Type B pancreatic cell (in vitro differentiated cells): ENCODE data around the gene ZDHHC14. TPM values are rescaled to one million over a fixed set of nuclear protein-coding genes. Genes with fewer than 3 reads are reported as not detected.

Experiments used
- DNase-seq: peaks from one replicate; pipeline ENCODE4 v3.0.0; 2021; ENCODE audit warnings: mixed read lengths; ENCODE audit not compliant: unreplicated experiment; ENCODE audit errors: extremely low spot score
- H3K27ac Mint-ChIP-seq: 2 replicates; pipeline ENCODE4 v1.8.0; 2021; ENCODE audit warnings: mild to moderate bottlenecking, mixed read lengths
- H3K27me3 Mint-ChIP-seq: 2 replicates; pipeline ENCODE4 v1.8.0; 2021; ENCODE audit warnings: mixed read lengths
- H3K36me3 Mint-ChIP-seq: 2 replicates; pipeline ENCODE4 v1.8.0; 2021; ENCODE audit warnings: mixed read lengths
- H3K4me1 Mint-ChIP-seq: one replicate; pipeline ENCODE4 v1.8.0; 2021; ENCODE audit warnings: mixed read lengths; ENCODE audit not compliant: unreplicated experiment
- H3K4me3 Mint-ChIP-seq: 2 replicates; pipeline ENCODE4 v1.8.0; 2021; ENCODE audit warnings: mild to moderate bottlenecking, mixed read lengths
- H3K9me3 Mint-ChIP-seq: 2 replicates; pipeline ENCODE4 v1.8.0; 2021; ENCODE audit warnings: mixed read lengths
- total RNA-seq: library from RNA; stranded (reverse); gene quantifications from 2 replicates; pipeline ENCODE4 v1.2.1, GENCODE V29; 2021; ENCODE audit warnings: low replicate concordance
- TF ChIP-seq, protein P1 (sequence below): fragments of 200-600 bp; sonication (generic); conservative IDR thresholded peaks from 2 replicates; pipeline ENCODE4 v1.5.0; 2021; ENCODE audit warnings: antibody characterized with exemption, mild to moderate bottlenecking

ZDHHC14 gene
- total RNA-seq, 1 donor from 2014 or later = 11.1 TPM

DNA sequence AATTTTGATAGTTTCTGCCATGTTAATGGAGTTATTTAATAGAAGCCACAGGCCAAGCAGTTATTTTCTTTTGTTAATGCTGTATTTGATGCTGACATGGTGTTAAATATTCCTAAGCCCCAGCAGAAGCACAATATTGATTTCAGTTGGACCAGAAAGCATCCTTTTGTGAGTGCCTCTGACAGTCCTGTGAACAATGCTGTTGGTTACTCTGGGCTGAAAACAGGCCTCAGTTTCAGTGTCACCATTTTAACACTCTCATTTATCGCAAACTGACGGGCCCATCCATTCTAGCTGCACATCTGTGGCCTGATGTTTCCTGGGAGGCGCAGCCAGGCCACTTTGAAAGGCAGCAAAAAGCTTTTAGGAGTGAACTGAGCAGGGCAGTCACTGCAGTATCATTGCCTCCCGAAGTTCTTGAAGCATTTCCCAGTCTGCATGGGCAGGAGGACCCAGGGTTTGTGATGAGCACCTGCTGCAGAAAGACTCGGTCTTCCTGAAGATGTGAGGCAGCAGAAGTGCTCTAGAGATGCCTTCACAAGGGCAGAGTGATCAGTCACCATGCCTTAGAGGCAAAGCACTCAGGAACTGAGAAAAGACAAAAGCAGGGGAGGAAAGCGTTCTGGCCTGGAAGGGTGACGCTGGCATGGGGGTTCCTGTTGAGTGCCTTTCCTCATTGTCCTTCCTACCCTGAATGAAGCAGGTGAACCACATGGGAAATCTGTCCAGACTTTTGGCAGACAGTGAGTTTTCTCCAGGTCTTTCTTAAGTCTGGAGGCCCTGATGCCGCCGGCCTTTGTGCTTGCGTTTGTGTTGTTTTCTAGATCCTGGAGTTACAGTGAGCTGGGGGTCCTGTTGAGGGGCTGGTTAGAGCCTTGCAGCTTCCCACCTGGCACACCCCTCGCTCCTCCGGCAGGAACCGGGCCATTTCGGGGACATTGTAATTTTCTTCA lies 74.0 kb downstream of the ZDHHC14 start:
- Mint-ChIP-seq H3K4me1 (peaks cover 28% of the 10 kb centered on the region), H3K36me3 (no peaks in the 10 kb centered on the region), H3K9me3 (no peaks in the 10 kb centered on the region), H3K27me3 (peaks cover 5% of the 10 kb centered on the region), H3K4me3 (no peak overlapping the region), H3K27ac (peak overlapping the region; percentile 18)
- no peak for DNase-seq
- TF ChIP-seq, protein P1, sequence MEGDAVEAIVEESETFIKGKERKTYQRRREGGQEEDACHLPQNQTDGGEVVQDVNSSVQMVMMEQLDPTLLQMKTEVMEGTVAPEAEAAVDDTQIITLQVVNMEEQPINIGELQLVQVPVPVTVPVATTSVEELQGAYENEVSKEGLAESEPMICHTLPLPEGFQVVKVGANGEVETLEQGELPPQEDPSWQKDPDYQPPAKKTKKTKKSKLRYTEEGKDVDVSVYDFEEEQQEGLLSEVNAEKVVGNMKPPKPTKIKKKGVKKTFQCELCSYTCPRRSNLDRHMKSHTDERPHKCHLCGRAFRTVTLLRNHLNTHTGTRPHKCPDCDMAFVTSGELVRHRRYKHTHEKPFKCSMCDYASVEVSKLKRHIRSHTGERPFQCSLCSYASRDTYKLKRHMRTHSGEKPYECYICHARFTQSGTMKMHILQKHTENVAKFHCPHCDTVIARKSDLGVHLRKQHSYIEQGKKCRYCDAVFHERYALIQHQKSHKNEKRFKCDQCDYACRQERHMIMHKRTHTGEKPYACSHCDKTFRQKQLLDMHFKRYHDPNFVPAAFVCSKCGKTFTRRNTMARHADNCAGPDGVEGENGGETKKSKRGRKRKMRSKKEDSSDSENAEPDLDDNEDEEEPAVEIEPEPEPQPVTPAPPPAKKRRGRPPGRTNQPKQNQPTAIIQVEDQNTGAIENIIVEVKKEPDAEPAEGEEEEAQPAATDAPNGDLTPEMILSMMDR = no peak

DNA sequence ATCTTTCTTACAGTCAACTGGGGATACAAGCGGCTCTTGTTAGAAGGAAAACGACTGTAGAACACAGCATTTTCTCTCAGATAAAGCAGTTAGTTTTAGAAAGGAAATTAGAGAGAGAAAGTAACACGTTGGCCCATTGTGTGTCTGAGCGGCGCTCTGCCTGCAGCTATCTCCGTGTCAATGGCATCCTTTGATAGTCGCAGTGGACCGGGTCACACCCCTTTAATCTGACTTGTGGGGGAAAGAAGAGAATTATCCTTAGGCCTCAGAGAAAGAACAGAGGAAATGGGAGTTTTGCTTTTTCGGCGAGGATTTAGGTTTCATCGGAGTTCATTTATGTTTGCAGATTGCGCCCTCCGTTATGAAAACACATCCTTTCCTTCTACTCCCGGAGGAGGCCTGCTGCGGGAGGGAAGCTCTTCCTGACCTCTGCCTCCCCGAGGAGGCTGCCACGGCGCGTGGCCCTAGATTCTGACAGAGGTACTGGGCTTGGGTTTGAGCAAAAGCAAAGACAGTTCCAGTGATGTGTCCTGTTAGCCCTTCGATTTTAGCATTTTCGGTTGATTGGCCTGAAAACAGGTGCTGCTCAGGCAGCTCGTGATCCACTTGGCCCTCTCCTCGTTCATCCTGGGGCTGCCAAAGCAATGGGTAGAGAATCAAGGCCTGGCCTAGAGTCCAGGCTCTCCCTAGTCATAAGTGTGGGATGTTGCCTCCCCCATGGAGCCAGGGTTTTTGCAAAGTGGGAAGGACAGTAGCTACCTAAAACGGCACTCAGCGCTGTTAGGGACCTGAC lies 74.9 kb downstream of the ZDHHC14 start:
- H3K9me3 Mint-ChIP-seq = no peaks in the 10 kb centered on the region
- no peak for DNase-seq
- peak overlapping the region; percentile 8 for H3K4me3 Mint-ChIP-seq
- H3K4me1 Mint-ChIP-seq = peaks cover 33% of the 10 kb centered on the region
- H3K27me3 Mint-ChIP-seq = peaks cover 5% of the 10 kb centered on the region
- H3K36me3 Mint-ChIP-seq = no peaks in the 10 kb centered on the region
- TF ChIP-seq, protein P1 = no peak
- H3K27ac Mint-ChIP-seq = peak overlapping the region; percentile 6

DNA sequence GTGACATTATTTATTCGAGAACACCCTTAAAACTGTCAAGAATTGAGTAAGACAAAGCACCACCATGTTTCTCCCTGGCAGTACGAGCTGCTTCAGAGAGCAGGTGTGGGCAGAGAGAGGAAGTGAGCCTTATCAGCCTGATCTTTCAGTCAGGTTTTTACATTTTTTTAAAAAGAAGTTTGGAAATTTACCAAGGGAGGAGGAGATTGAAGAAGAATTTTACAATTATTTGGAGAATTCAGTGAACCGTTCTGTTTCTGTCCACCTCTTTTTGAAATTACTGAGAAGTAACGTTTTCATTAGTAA lies 75.5 kb downstream of the ZDHHC14 start:
- Mint-ChIP-seq H3K27me3 (peaks cover 5% of the 10 kb centered on the region), H3K9me3 (no peaks in the 10 kb centered on the region), H3K27ac (no peak overlapping the region), H3K4me3 (peak overlapping the region; percentile 8), H3K36me3 (no peaks in the 10 kb centered on the region), H3K4me1 (peaks cover 36% of the 10 kb centered on the region)
- TF ChIP-seq, protein P1 = no peak
- no peak for DNase-seq

DNA sequence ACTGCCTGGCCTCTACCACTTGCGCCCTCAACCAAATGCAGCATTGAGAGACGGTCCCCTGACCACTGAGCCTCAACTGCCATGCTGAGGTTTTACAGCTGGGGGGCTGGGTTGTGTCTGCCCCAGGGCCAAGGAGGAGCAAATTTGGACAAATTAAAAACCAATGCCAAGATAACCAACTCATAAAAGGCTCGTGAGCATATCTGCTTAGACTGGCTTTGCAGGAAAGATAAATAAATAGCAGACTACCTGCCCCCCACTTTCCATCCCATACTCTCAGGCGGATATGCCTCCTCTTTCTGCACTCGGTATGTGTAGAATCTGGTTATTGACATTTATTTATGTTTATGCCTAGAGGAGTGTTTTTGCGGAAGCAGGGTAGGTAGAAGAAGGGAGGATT lies 76.8 kb downstream of the ZDHHC14 start:
- H3K4me3 Mint-ChIP-seq = no peak overlapping the region
- no peaks in the 10 kb centered on the region for H3K9me3 Mint-ChIP-seq
- no peak overlapping the region for H3K27ac Mint-ChIP-seq
- H3K27me3 Mint-ChIP-seq = peaks cover 5% of the 10 kb centered on the region
- DNase-seq = no peak
- TF ChIP-seq, protein P1 = no peak
- H3K36me3 Mint-ChIP-seq = no peaks in the 10 kb centered on the region
- peaks cover 38% of the 10 kb centered on the region for H3K4me1 Mint-ChIP-seq

GRCh38 chr6:157459327-157459726 lies 78.3 kb downstream of the ZDHHC14 start:
- peaks cover 46% of the 10 kb centered on the region for H3K4me1 Mint-ChIP-seq
- TF ChIP-seq, protein P1 = no peak
- H3K9me3 Mint-ChIP-seq = no peaks in the 10 kb centered on the region
- peaks cover 5% of the 10 kb centered on the region for H3K27me3 Mint-ChIP-seq
- no peaks in the 10 kb centered on the region for H3K36me3 Mint-ChIP-seq
- no peak overlapping the region for H3K4me3 Mint-ChIP-seq
- peak overlapping the region; percentile 58 for H3K27ac Mint-ChIP-seq
- no peak for DNase-seq
